ENCODE results near the gene DUSP22. TPM values are rescaled to one million over a fixed set of nuclear protein-coding genes. Genes with fewer than 3 reads are reported as not detected.
A peak's percentile ranks its signal among the peaks of the same experiment; 100 is the strongest.

DUSP22 gene
- total RNA-seq, 2 donors from 2014 or later: 45.1 to 54.1 TPM

DNA sequence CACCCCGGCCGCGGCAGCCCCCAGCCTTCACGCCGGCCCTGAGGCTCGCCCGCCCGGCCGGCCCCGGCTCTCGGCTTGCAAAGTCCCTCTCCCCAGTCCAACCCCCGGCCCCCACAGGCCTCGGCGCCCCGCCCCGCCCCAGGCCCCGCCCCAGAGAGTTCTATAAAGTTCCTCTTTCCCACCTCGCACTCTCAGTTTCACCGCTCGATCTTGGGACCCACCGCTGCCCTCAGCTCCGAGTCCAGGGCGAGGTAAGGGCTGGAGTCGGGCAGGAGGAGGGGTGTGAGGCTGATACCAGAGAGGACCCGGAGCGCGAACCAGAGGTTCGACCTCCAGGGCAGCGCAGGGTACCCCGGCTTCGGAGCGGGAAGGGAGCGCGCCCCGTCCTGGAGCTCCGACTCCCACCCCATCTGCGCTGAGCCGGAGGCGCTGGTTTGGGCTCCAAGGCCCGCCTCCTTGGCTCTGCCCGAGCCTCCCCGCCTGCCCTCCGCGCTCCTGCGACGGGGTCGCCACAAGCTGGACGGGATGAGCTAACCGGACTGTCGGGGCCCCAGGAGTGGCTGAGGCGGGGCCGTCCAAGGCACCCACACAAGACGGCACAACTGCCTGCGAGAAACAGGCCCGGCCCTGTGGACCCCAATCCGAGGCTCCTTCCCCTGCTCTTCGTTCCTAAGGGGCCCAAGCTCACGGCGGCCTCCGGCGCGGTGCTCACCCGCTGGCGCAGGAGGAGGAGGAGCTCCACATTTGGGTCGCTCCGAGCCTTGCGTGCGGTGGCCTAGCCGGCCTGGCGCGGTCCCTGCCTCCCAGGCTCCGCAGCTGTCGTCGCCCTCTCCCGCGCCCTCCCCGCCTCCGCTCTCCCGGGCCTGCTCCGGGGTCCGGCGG, 99.5 kb downstream of the DUSP22 start, which contains the start of gene IRF4:
TSS of gene IRF4 (plus strand) at position 194 of the 882 bp plus-strand sequence. CDS start 1,401 bp downstream, outside the sequence.
- TF ChIP-seq, protein P1, sequence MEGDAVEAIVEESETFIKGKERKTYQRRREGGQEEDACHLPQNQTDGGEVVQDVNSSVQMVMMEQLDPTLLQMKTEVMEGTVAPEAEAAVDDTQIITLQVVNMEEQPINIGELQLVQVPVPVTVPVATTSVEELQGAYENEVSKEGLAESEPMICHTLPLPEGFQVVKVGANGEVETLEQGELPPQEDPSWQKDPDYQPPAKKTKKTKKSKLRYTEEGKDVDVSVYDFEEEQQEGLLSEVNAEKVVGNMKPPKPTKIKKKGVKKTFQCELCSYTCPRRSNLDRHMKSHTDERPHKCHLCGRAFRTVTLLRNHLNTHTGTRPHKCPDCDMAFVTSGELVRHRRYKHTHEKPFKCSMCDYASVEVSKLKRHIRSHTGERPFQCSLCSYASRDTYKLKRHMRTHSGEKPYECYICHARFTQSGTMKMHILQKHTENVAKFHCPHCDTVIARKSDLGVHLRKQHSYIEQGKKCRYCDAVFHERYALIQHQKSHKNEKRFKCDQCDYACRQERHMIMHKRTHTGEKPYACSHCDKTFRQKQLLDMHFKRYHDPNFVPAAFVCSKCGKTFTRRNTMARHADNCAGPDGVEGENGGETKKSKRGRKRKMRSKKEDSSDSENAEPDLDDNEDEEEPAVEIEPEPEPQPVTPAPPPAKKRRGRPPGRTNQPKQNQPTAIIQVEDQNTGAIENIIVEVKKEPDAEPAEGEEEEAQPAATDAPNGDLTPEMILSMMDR (IDR thresholded peaks at IDR 0.05): no peak
- peaks cover 0 to 32% of the 10 kb centered on the region in 2 donors for H3K4me1 ChIP-seq
- no peak for DNase-seq (ENCODE audit: low spot score)
- peaks cover 11 to 29% of the 10 kb centered on the region in 2 donors for H3K27me3 ChIP-seq
- no peaks in the 10 kb centered on the region for H3K9me3 ChIP-seq
- H3K27ac ChIP-seq: no peak within 1 kb of the TSS
- peak within 1 kb of the TSS; percentile 25 to 48 for H3K4me3 ChIP-seq
- H3K36me3 ChIP-seq: no peaks in the 10 kb centered on the region

DNA sequence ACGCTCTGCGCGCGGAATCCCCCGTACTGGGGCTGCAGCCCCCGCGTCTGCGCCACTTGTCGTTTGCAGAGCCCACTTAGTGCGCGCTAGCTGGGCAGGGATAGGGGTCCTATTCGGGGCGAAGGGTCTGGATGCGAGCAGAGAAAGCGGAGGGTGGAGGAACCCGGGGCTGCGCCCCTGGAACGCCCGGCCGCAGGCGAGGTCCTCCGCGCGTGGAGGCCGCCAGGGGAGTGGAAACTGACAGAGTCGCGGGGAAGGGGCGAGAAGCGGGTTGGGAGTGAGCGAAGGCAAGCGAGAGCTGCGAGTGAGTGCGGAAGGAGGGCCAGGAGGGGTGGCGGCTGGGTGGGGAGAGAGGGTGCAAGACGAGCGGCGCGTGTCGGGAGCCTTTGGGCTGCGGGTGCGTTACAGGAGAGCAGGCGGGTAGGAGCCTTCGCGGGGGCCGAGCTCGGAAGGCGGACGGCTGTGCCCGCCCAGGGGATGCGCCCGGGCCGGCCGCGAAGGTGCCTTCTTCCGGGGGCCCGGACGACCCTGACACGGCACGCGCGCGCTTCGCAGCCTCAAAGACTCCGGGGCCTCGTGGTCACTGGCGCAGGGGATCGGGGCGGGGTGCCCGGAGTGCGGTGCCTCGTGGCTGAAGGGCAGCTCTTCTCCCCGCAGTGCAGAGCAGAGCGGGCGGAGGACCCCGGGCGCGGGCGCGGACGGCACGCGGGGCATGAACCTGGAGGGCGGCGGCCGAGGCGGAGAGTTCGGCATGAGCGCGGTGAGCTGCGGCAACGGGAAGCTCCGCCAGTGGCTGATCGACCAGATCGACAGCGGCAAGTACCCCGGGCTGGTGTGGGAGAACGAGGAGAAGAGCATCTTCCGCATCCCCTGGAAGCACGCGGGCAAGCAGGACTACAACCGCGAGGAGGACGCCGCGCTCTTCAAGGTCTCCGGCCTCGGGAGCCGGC, 100.4 kb downstream of the DUSP22 start:
- Histone ChIP-seq H3K4me1 (peaks cover 0 to 32% of the 10 kb centered on the region in 2 donors), H3K4me3 (peak overlapping the region; percentile 25 to 48), H3K27me3 (peaks cover 11 to 29% of the 10 kb centered on the region in 2 donors), H3K27ac (no peak overlapping the region), H3K9me3 (no peaks in the 10 kb centered on the region), H3K36me3 (no peaks in the 10 kb centered on the region)
- TF ChIP-seq, protein P1 (IDR thresholded peaks at IDR 0.05): no peak
- no peak for DNase-seq (ENCODE audit: low spot score)

DNA sequence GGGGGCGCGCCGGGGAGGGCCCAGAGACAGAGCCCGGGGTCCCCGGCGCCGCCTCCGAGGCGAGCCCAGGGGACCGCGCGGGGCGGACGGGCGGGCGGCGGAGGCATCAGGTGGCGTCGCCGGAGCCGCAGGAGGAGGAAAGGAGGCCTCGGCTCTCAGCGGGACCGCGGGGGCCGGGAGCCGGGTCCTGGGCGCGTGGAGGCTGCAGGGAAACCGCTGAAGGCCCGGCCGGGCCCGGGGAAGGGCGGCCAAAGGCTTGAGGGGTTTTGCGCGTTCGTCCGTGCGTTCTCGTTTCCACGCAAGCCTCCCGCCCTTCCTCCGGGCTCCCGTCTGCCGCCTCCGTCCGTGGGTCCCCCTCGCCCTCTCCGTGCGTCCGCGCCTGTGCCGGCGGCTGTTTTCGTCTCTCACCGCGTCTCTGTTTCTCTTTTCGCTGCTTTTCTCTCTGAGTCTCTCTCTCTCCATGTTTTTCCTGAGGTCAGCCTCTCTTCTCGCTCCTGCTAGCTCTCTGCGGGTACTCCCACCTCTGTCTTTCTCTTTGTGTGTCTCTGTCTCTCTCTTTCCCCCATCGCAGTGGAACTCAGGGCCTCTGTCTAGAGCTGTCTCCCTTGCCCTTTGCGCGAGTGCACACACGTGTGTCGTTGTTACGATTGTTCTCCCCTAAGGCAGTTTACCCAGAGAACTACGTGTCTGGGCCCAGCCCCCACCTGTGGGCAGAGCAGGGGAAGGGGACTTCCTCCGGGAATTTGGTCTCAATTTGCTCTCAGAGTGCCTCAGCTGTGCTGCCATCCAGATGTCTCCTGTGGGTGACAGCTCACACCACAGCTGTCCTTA, 101.3 kb downstream of the DUSP22 start:
- DNase-seq (ENCODE audit: low spot score): no peak
- Histone ChIP-seq H3K27me3 (peaks cover 11 to 29% of the 10 kb centered on the region in 2 donors), H3K27ac (no peak overlapping the region), H3K36me3 (no peaks in the 10 kb centered on the region), H3K4me3 (peak overlapping the region in 1 of 2 donors; percentile 48), H3K9me3 (no peaks in the 10 kb centered on the region), H3K4me1 (peaks cover 0 to 32% of the 10 kb centered on the region in 2 donors)
- TF ChIP-seq, protein P1 (IDR thresholded peaks at IDR 0.05): no peak

DNA sequence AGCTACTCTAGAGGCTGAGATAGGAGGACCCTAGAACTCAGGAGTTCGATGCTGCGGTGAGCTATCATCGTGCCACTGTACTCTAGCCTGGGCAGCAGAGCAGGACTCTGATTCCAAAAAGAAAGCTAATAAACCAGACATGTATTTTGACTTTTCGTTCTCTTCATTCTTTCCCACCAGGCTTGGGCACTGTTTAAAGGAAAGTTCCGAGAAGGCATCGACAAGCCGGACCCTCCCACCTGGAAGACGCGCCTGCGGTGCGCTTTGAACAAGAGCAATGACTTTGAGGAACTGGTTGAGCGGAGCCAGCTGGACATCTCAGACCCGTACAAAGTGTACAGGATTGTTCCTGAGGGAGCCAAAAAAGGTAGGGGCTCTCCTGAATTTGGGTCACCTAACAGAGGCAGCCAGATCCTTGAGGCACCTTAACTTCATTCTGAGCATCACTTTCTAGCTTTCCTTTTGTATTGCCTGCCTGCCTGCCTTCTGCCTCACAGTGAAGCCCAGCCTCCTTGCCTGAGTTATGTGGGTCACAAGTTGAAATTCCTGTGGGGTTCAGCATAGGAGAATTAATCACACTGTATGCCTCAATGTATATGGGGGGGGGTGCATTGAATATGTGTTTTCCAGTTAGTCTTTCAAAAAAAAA, 102.5 kb downstream of the DUSP22 start:
- Histone ChIP-seq H3K4me3 (no peak overlapping the region), H3K4me1 (peaks cover 0 to 32% of the 10 kb centered on the region in 2 donors), H3K27ac (no peak overlapping the region), H3K27me3 (peaks cover 11 to 29% of the 10 kb centered on the region in 2 donors), H3K9me3 (no peaks in the 10 kb centered on the region), H3K36me3 (no peaks in the 10 kb centered on the region)
- TF ChIP-seq, protein P1 (IDR thresholded peaks at IDR 0.05): no peak
- DNase-seq (ENCODE audit: low spot score): no peak
